HUES48 (cell line): ENCODE data around the gene CALCOCO2.
A peak's percentile ranks its signal among the peaks of the same experiment; 100 is the strongest.
"Not testable (repeated sequence)": the region's sequence is repeated elsewhere in the genome, so short reads cannot be mapped to it uniquely, and the experiment has no call there.

Source experiments
- H3K27ac ChIP-seq: one replicate; pipeline ENCODE4 v1.7.0; 2013; ENCODE audit warnings: low read depth, low read length, inconsistent platforms
- H3K27me3 ChIP-seq: 2 replicates; pipeline ENCODE4 v1.6.1; 2013; ENCODE audit warnings: mild to moderate bottlenecking, low read length; ENCODE audit not compliant: control insufficient read depth, insufficient read depth
- H3K36me3 ChIP-seq: 2 replicates; pipeline ENCODE4 v1.6.1; 2013; ENCODE audit warnings: low read length; ENCODE audit not compliant: control insufficient read depth, insufficient read depth
- H3K4me1 ChIP-seq: 2 replicates; pipeline ENCODE4 v1.6.1; 2013; ENCODE audit warnings: mild to moderate bottlenecking, low read length; ENCODE audit not compliant: control insufficient read depth, insufficient read depth
- H3K4me3 ChIP-seq: 2 replicates; pipeline ENCODE4 v1.5.1; 2013; ENCODE audit warnings: mild to moderate bottlenecking, low read depth, low read length
- H3K9ac ChIP-seq: 2 replicates; pipeline ENCODE4 v1.6.1; 2013; ENCODE audit warnings: mild to moderate bottlenecking, low read depth, low read length, moderate library complexity
- H3K9me3 ChIP-seq: 2 replicates; pipeline ENCODE4 v1.6.1; 2013; ENCODE audit warnings: low read length; ENCODE audit not compliant: control insufficient read depth, insufficient read depth

CALCOCO2 gene

DNA sequence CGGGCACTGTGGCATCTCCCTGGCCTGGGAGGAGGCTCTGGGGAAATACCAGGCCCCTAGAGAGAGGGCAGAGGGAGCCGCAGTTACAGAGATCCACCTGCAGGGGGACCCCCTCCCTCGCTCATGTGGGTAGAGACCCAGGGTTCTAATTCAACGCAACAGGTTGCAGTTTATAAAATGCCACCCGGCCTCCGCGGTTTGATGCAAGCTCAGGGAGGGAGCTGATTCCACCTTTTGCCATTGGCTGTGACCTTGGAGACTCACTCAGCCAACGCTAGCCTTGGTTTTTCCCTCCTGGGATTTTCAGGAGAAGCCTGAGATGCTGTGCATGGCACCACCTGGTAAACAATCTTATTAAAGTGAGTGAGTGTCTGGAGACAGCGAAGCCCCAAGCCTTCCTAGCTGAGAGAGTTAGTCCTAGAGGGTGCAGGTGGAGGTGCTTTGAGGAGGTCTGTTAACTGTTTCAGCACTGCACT, 25.9 kb upstream of the CALCOCO2 start:
- peak overlapping the region; percentile 27; the same call in 1 of the 2 replicates for H3K4me3 ChIP-seq
- H3K9ac ChIP-seq = no peak overlapping the region
- H3K4me1 ChIP-seq = 0 out of 2 replicates have a peak, but pooled peaks cover 4% of the 10 kb centered on the region
- H3K27me3 ChIP-seq = no peaks in the 10 kb centered on the region
- H3K27ac ChIP-seq = no peak overlapping the region
- no peaks in the 10 kb centered on the region for H3K36me3 ChIP-seq
- H3K9me3 ChIP-seq = no peaks in the 10 kb centered on the region

DNA sequence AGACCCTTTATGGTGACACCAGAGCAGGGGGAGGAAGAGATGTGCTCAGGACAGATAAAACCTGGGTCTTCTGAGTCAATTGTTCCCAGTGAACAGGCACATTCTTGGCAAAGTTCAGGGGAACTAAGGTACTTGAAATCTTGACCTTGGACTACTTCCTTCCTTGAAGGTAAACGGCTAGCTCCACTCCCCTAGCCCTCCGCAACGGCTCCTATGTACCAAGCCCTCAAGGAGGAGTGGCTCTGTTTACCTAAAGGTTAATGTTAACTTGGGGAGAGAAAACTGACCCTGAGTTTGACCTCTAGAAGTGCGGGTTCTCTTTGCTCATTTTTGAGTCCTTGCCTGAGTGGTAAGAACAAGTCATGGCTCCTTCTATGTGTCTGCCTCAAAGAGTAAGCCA, 21.7 kb upstream of the CALCOCO2 start:
- H3K27ac ChIP-seq = no peak overlapping the region
- no peaks in the 10 kb centered on the region for H3K27me3 ChIP-seq
- 0 out of 2 replicates have a peak, but pooled peaks cover 4% of the 10 kb centered on the region for H3K4me1 ChIP-seq
- H3K36me3 ChIP-seq = no peaks in the 10 kb centered on the region
- H3K4me3 ChIP-seq = no peak overlapping the region
- no peak overlapping the region for H3K9ac ChIP-seq
- H3K9me3 ChIP-seq = no peaks in the 10 kb centered on the region

DNA sequence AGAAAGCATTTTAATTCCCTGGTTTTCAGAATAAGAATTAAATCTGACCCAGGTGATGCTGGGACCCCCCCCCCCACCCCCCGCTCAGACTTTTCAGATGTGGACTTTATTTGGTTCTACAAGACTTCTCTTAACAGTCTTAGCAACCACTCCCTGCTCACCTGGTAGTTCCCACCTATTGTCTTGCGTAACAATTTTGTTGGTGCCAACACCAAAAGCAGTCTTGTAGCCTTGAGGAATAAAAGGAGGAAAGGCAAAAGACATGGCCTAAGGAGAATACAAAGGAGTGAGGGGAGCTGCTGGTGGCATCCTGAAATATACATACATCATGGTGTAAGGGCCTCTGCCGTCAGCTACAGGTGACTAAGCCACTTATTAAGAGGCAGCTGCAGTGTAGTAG, 18.8 kb upstream of the CALCOCO2 start:
- Histone ChIP-seq H3K27me3 (peaks cover 15% of the 10 kb centered on the region), H3K27ac (no peak overlapping the region), H3K36me3 (no peaks in the 10 kb centered on the region), H3K9ac (no peak overlapping the region), H3K4me1 (no peaks in the 10 kb centered on the region), H3K4me3 (no peak overlapping the region), H3K9me3 (no peaks in the 10 kb centered on the region)

DNA sequence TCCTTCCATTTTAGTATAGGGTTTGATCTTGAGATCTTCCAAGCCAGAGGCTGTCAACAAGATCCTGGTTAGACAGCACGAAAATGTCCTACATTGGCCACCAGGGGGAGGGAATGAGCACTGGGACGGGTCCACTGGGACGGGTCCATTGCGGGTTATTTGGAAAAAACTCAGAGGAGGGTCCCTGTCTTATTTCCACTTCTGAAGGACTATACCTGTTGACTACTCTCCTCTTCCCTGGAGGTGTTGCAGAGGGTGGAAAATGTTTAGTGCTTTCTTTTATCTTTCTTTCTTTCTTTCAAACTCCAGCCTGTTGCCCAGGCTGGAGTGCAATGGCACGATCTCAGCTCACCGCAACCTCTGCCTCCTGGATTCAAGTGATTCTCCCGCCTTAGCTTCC, 16.3 kb upstream of the CALCOCO2 start:
- no peak overlapping the region for H3K27ac ChIP-seq
- no peak overlapping the region for H3K9ac ChIP-seq
- H3K4me3 ChIP-seq = no peak overlapping the region
- peaks cover 19% of the 10 kb centered on the region for H3K4me1 ChIP-seq
- H3K36me3 ChIP-seq = no peaks in the 10 kb centered on the region
- H3K9me3 ChIP-seq = no peaks in the 10 kb centered on the region
- peaks cover 15% of the 10 kb centered on the region for H3K27me3 ChIP-seq

DNA sequence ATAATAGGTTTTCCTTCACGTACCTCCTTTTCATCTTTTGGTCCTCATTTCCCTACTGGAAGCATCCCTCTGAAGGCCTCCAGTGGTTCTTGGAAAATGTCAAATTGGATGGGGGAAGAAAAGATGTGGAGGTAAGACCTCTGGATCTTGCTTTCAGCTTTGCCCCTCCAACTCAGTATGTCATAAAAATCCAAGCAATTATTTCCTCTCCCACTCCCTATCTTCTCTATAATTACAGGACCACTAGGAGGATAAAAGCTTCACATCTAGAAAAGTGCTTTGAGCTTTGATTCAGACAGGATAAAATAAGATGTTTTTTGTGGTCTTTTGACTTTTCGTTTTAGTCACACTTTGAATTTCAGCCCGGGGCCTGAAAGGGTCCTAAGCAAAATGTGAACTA, 15.5 kb upstream of the CALCOCO2 start:
- Histone ChIP-seq H3K9me3 (no peaks in the 10 kb centered on the region), H3K4me1 (peaks cover 19% of the 10 kb centered on the region), H3K27me3 (peaks cover 15% of the 10 kb centered on the region), H3K36me3 (no peaks in the 10 kb centered on the region), H3K27ac (no peak overlapping the region), H3K9ac (no peak overlapping the region), H3K4me3 (no peak overlapping the region)

DNA sequence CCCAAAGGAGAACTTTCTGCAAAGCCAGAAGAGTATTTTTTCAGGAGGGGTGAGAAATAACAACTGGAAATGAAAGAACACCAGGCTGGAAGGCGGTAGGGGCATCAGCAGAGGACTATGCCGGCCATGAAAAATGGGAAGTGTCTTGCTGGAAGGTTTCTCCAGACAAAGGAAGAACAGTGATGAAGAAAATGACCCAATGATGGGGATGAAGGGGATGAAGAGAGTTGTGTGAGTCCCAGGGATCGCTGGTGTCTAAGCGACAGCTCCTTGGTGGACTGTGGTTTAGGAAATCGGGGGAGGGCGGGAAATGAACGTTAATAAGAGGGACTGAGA, 14.4 kb upstream of the CALCOCO2 start:
- no peaks in the 10 kb centered on the region for H3K9me3 ChIP-seq
- H3K36me3 ChIP-seq = no peaks in the 10 kb centered on the region
- H3K4me1 ChIP-seq = peaks cover 19% of the 10 kb centered on the region
- no peak overlapping the region for H3K27ac ChIP-seq
- H3K4me3 ChIP-seq = peak overlapping the region; percentile 92
- H3K9ac ChIP-seq = peak overlapping the region; percentile 65
- peaks cover 15% of the 10 kb centered on the region for H3K27me3 ChIP-seq

DNA sequence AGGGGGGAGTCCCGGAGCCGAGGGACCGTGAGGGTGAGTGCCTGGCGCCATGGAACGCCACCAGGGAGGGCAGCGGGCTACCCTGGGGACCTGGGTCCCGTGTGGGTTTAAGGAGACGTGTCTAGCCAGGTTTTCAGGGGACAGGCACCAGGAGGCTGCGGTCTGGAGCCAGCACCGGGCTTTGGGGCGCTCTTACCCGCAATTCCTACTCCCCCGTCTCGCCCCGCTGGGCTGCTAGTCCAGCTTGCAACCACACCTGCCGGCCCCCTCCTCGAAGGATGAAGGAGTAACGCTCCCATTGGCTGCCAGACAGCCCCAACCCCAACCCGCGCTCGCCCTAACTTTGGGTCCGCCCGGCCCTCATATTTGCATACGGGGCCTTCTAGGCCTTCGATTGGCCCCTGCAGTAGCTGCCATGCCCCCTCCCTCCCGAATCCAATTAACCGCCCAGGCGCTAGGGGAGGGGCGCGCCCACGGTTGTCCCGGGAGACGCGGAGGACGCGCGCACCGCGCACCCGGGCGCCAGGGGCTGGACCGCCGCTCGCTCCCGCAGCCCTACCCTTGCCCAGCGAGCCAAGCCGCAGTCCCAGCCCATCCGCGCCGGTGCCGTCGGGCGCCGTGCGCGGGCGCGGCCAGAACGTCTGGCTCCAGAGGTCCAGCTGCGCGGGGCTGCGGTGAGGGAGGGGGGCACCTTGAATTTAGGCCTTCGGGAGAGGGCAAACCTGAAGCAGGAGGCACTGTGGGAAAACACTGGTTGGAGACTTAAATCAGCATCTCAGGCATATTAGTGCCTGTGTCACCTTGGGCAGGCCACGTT, 13.9 kb upstream of the CALCOCO2 start, which contains the start of gene TTLL6:
Gene TTLL6, minus strand, starts transcription at position 456 of the 817 bp plus-strand sequence. Its CDS starts 157 bp downstream, at position 299.
- Histone ChIP-seq H3K4me3 (peak within 1 kb of the TSS; percentile 92), H3K9me3 (no peaks in the 10 kb centered on the region), H3K9ac (peak within 1 kb of the TSS; percentile 65), H3K27ac (peak within 1 kb of the TSS; percentile 90), H3K36me3 (no peaks in the 10 kb centered on the region), H3K4me1 (peaks cover 19% of the 10 kb centered on the region), H3K27me3 (peaks cover 15% of the 10 kb centered on the region)

DNA sequence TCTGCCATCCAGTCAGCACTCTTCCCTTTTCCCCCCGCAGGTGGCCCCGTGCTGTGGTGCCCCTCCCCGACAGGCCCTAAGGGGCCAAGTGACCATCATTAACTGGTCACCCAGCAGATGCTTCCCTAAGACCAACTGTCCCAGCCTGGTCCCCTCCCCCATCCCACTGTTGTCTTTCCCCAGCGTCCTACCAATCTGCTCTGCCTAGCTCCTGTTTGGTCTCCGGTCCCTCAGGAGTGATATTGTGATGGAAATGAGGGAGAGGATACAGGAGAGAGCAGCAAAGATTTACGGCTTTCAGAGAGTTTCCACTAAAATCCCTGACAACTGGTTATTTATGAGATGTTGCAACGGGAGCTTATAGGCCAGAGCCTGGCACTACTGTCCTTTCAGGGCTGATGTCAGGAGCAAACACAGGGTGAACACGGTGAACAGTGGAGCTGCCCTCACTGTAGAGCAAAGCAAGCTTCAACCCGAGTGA, 12.4 kb upstream of the CALCOCO2 start:
- Histone ChIP-seq H3K27ac (peak overlapping the region; percentile 90), H3K9ac (peak overlapping the region; percentile 7; the same call in 1 of the 2 replicates), H3K4me3 (peak overlapping the region; percentile 43), H3K36me3 (no peaks in the 10 kb centered on the region), H3K9me3 (no peaks in the 10 kb centered on the region), H3K4me1 (peaks cover 19% of the 10 kb centered on the region), H3K27me3 (peaks cover 15% of the 10 kb centered on the region)

DNA sequence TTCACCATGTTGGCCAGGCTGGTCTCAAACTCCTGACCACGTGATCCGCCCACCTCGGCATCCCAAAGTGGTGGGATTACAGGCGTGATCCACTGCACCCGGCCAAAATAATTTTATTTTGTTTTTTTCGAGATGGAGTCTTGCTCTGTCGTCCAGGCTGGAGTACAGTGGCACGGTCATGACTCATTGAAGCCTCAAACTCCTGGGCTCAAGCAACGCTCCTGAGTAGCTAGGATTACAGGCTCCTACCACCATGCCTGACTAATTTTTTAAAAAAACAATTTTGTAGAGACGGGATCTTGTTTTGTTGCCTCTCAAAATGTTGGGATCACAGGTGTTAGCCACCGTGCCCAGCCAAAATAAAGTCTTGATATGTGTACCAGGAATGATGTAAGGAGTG, 11.4 kb upstream of the CALCOCO2 start:
- H3K27ac ChIP-seq = no peak overlapping the region
- H3K4me1 ChIP-seq = peaks cover 19% of the 10 kb centered on the region
- peaks cover 15% of the 10 kb centered on the region for H3K27me3 ChIP-seq
- no peak overlapping the region for H3K4me3 ChIP-seq
- H3K36me3 ChIP-seq = no peaks in the 10 kb centered on the region
- H3K9ac ChIP-seq = no peak overlapping the region
- H3K9me3 ChIP-seq = no peaks in the 10 kb centered on the region

DNA sequence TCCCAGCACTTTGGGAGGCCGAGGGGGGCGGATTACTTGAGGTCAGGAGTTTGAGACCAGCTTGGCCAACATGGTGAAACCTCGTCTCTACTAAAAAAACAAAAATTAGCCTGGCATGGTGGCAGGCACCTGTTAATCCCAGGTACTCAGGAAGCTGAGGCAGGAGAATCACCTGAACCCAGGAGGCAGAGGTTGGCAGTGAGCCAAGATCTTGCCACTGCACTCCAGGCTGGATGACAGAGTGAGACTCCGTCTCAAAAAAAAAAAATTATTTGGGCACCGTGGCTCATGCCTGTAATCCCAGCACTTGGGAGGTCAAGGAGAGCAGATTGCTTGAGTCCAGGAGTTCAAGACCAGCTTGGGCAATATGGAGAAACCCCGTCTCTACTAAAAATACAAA, 9.9 kb upstream of the CALCOCO2 start:
- not testable (repeated sequence) for H3K27ac ChIP-seq, H3K9me3 ChIP-seq, H3K36me3 ChIP-seq, H3K4me3 ChIP-seq, H3K9ac ChIP-seq, H3K27me3 ChIP-seq
- H3K4me1 ChIP-seq = peaks cover 19% of the 10 kb centered on the region
